Thyroid gland (tissue), 4 donors: Measurements from ENCODE around the gene SMIM12. TPM values are rescaled to one million over a fixed set of nuclear protein-coding genes. Genes with fewer than 3 reads are reported as not detected.

Experiments used
- DNase-seq, 2 donors: peaks; one replicate each; pipeline ENCODE4 v3.0.0-alpha.2; 2019
- H3K27ac ChIP-seq, 3 donors: fragments of 200-600 bp; sonication (generic); 1 replicate in 2 of 3; 2 replicates in 1 of 3; pipeline ENCODE4 v1.5.1; 2016 to 2019; ENCODE audit warnings: mild to moderate bottlenecking in 1 of 3, moderate library complexity in 1 of 3
- H3K27me3 ChIP-seq: fragments of 200-600 bp; sonication (generic); one replicate; pipeline ENCODE4 v1.5.1; 2019
- H3K36me3 ChIP-seq, 2 donors: fragments of 200-600 bp; sonication (generic); one replicate each; pipeline ENCODE4 v1.5.1; 2016 to 2019
- H3K4me1 ChIP-seq, 2 donors: fragments of 200-600 bp; sonication (generic); one replicate each; pipeline ENCODE4 v1.5.1; 2017 to 2019
- H3K4me3 ChIP-seq, 3 donors: fragments of 200-600 bp; sonication (generic); replicated peaks in 1 of 3; 1 replicate in 2 of 3; 2 replicates in 1 of 3; pipeline ENCODE4 v1.5.1; 2016; ENCODE audit warnings: mild to moderate bottlenecking in 1 of 3
- H3K9me3 ChIP-seq: fragments of 200-600 bp; sonication (generic); one replicate; pipeline ENCODE4 v1.5.1; 2017
- CTCF ChIP-seq, 6 experiments: fragments of 200-600 bp in 3 of 6; fragments of 450-650 bp in 3 of 6; sonication (generic) in 3 of 6; IDR thresholded peaks; one replicate each; pipeline ENCODE4 v1.5.1; 2016 to 2019; ENCODE audit warnings: antibody characterized with exemption in 6 of 6, mild to moderate bottlenecking in 2 of 6, inconsistent platforms in 1 of 6, moderate library complexity in 1 of 6
- POLR2A ChIP-seq, 2 donors: fragments of 450-650 bp; IDR thresholded peaks; one replicate each; pipeline ENCODE4 v1.6.1; 2017; ENCODE audit warnings: antibody characterized with exemption in 2 of 2, mild to moderate bottlenecking in 2 of 2, moderate library complexity in 1 of 2
- WGBS, 2 donors: methylation state at CpG; one replicate each; pipeline ENCODE4 v1.1.5; 2017; 5-methylcytosine and 5-hydroxymethylcytosine counted together
- intact Hi-C: fragments of 100-400 bp; cut with DNase I; formaldehyde crosslinking; loops from one replicate; pipeline ENCODE4 v1.15.1; 2023
- total RNA-seq, 4 donors: library from RNA; depleted of rRNA; stranded (reverse); fragments of >200 nt; gene quantifications; one replicate each; pipeline ENCODE4 v1.2.3, GENCODE V29; 2016

SMIM12 gene
- total RNA-seq, 4 donors from 2014 or later: 26.5 to 32.8 (median 29.8) TPM

GRCh38 chr1:34806396-34806795, 53.2 kb downstream of the SMIM12 start:
- H3K27me3 ChIP-seq: no peaks in the 10 kb centered on the region
- H3K27ac ChIP-seq: no peak overlapping the region
- WGBS, 2 donors: 79 to 82% methylated on average over 3 of the region's 3 CpGs
- no peaks in the 10 kb centered on the region for H3K4me1 ChIP-seq
- H3K9me3 ChIP-seq: no peaks in the 10 kb centered on the region
- H3K36me3 ChIP-seq: no peaks in the 10 kb centered on the region
- H3K4me3 ChIP-seq: no peak overlapping the region
- TF ChIP-seq POLR2A (IDR thresholded peaks at IDR 0.05): no peak
- no peak for TF ChIP-seq CTCF (IDR thresholded peaks at IDR 0.05)
- intact Hi-C loops: no loop called here
- DNase-seq: no peak

- H3K4me1 ChIP-seq: no peaks in the 10 kb centered on the region
- TF ChIP-seq CTCF (IDR thresholded peaks at IDR 0.05) (no peak), POLR2A (IDR thresholded peaks at IDR 0.05) (no peak)
- no peaks in the 10 kb centered on the region for H3K27me3 ChIP-seq
- no peak overlapping the region for H3K4me3 ChIP-seq
- H3K36me3 ChIP-seq: no peaks in the 10 kb centered on the region
- intact Hi-C loops: no loop called here
- WGBS, 2 donors: 97 to 98% methylated on average over 3 of the region's 3 CpGs
- DNase-seq: no peak
- no peak overlapping the region for H3K27ac ChIP-seq
- no peaks in the 10 kb centered on the region for H3K9me3 ChIP-seq
Observed at GRCh38 chr1:34803770-34804169, 55.8 kb downstream of the SMIM12 start.

Other genes starting within 250 kb of the SMIM12 start
- gene GJB5, start 104.7 kb downstream of the SMIM12 start, total RNA-seq: not detected
- not detected for gene GJB4, start 100.0 kb downstream of the SMIM12 start, total RNA-seq
- gene GJB3, start 78.5 kb downstream of the SMIM12 start, total RNA-seq: under 1 TPM in 2 of 4 donors, not detected in 2; 0.49 to 0.54 TPM
- 10 to 100 TPM; 11.0 to 22.7 (median 18.8) TPM for gene GJA4, start 66.8 kb downstream of the SMIM12 start, total RNA-seq
- under 1 TPM in 2 of 4 donors, not detected in 2; 0.22 to 0.67 TPM for gene DLGAP3, start 69.9 kb upstream of the SMIM12 start, total RNA-seq
- gene TMEM35B, start 125.6 kb upstream of the SMIM12 start, total RNA-seq: 100 to 1,000 TPM in 1 of 4 donors, 10 to 100 TPM in 3; 50.1 to 123 (median 67.0) TPM
- gene ZMYM6, start 172.2 kb upstream of the SMIM12 start, total RNA-seq: 10 to 100 TPM; 26.0 to 33.0 (median 27.5) TPM
- gene ZMYM1, start 219.6 kb upstream of the SMIM12 start, total RNA-seq: 10 to 100 TPM; 16.9 to 21.0 (median 19.2) TPM